Hematopoietic multipotent progenitor cell treated with erythropoietin and hydrocortisone succinate and interleukin-3 and kit ligand, for 15 days (in vitro differentiated cells): ENCODE measurements around the gene TGIF1.

ENCODE experiments used
- DNase-seq: peaks from one replicate; pipeline ENCODE4 v3.0.0-alpha.2; 2015; ENCODE audit warnings: low spot score

Gene TGIF1

DNA sequence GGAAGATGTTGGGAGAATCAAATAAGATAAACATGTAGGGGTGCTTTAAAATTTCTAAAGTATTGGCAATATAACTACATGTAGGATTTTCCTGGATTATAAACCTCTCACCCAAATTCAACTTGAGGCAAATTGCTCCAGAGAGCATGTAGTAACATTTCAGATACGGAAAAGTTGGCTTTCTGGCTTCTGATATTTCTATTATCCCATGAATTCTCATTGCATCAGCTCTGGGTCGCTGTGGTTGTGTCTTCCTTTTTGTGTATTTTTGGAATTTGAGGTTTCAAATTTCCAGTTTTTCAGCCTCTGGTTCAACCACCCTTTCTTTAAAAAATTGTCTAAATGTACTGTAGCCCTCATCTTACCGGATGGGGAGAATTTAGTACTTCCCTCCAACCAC is 32.3 kb downstream of the TGIF1 start:
- DNase-seq: no peak

DNA sequence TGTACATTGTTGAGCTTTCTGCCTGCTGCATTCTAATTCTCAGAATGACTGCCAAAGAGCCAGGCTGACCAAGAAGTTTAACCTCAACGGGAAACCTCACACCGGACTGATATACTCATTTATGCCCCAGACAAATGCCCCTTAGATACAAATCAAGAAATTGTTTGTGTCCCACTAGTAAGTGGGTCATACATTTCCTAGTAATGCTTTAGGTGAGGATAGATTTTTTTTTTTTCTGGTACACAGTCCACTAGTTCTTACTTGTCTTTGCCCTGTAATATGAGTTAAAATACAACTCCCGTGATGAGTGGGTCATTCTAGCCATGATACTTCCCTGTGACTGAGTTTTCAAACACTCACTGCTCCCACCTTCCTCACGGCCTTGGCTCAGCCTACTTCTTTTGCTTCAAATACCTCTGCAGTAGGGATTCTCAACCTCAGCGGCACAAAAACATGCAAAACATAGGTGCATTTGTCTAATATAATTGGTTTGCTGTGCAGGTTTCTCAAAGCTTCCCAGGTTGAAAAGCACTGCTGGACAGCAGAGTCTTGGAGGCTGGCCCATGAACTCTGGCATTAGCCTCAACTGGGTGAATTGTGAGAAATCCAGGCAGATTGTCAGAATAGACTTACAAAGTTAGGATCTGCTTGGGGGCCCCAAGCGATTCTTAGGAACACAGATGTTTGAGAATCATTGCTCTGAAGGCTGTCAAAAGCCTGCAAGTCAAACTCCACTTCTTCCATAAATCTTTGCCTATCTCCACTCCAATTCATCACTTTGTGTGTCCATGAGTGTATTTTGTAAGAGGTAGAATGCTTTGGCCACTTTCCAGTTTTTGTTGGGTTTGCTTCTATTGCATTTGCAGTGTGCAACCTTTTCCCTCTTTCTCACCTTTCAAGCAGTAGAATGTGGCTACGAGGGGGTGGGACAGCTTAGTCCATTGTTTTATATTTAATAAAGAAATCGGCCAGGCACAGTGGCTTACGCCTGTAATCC is 35.5 kb downstream of the TGIF1 start:
- no peak for DNase-seq

DNA sequence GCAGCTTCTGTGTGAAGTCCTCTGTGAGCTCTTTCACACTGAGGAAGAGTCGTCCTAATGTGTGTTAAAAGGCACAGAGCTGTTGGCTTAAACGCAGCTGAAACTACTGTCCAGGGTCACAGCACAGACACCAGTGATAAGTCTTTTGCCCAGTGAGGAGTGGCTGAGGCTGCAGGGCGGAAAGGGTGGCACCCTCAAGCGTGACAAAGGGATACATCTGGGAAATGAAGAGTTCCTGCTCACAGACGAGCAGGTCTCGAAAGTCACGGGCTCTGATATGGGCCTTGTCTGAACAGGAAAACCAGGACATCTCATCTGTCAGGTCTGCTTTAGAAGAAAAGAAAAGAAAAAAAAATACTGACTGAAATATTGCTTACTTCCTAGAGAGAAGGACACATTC is 36.5 kb downstream of the TGIF1 start:
- DNase-seq: no peak

DNA sequence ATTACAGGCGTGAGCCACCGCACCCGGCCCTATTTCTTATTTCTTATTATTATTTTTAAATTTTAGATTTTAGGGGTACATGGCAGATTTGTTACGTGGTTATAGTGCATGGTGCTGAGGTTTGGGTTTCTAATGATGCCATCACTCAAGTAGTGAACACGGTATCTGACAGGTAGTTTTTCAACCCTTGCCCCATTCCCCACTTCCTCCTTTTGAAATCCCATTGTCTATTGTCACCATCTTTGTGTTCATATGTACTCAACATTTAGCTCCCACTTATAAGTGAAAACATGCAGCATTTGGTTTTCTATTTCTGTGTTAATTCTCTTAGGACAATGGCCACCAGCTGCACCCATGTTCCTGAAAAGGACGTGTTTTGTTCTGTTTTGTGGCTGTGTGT is 39.5 kb downstream of the TGIF1 start:
- no peak for DNase-seq

DNA sequence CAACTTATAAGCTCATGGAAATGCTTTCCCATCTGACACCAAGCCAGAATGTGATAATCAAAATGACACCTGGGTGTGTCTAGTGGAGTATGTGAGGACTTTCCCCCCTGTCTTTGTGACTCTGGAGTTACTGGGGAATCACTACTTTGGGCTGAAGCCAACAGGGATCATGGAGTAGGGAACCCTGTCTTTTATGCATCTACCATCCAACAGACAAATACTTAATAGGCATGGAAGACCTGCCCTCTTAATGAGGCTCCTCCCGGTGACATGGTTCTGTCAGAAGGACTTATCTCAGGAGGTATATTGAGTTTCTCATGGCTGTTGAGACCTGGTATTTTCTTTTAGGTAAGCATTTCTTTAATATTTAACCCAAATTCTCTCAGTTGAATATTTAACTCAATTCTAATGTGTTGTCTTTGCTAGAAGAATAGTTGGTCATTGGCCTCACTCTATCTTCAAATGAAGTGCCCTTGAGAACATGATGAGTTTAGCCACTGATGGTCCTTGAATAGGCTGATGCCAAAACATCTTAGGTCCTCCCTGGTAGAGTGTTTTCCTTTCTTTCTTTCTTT is 42.1 kb downstream of the TGIF1 start:
- no peak for DNase-seq

DNA sequence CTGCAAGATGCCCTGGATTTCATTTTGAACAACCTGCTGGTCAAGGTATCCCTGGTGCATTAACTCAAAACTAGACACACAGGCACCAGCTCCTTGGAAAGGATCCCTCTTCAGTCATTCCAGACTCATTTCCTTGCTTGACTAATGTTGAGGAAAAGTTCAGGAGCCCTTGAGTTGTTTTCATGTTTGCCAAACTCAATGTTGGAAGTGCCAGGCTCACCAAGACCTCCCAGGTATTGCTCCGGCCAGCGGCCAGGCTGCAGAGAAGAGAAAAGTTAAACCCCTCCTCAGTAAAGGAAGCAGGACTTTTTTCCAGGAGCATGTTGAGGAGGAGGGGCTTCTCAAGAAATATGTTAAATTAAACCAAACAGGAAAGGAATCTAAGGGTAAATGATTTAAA is 42.7 kb downstream of the TGIF1 start:
- DNase-seq: no peak

DNA sequence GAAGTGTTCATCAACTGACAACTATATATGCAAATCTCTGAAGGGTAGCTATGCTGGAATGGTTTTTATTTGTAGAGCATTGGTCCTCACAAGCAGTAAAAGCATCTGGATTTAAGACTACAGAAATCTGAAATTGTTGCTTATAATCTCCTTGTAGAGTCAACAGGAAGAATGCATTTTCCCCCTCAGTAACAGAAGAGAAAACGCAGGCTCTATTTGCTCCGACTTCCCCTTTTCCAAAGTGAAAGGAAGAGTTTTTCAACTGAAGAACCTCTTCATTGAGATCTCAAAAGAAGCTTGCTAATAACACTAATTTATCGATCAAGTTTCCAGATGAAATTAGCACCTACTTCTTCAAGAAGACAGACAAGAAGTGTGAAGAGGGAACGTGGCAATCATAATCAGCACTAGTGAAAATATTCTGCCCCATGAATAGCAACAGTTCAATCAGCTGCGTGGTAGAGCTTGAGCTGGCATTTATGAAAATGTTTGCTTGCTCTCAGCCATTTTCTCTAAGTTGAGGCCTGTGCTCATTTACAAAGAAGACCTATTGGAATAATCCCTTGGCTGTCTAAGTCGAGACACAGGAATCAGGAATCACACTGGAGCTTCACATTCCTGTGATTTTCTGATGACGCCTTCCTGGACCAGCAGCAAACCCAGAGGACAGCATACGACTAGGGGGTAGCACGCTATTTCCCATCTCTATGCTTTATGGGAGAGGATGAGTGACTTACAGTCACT is 43.7 kb downstream of the TGIF1 start:
- DNase-seq: no peak

DNA sequence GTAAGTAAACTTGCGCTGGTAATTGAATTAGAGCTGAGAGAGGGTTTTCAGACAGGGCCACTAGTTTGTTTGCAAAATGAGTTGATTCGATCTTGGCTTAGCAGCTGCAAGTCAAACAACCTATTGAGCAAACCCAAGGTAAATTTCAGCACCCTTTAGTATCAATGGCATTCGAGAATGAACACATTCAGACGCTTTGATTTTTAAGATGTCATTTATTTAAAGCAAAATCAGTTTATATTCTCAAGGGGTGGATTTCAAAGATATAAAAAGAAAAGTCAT is 44.2 kb downstream of the TGIF1 start:
- DNase-seq: no peak

DNA sequence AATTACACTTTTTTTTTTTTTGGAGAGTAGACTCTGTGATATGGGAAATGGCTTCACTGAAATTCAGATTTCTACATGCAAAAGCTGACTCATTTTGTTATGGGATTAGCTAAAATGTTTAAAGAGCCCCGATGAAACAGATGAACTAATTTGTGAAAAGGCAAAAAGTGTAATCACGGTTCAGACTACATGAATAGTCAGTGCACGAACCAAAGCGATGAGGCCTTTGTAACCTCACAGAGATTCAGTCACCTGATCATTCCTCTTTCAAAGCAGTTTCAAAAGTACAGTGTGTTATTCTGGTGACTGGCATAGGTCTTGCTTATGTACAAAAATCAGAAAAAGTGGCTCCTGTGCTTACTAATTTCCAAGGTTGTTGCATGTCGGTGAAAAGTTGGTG is 44.6 kb downstream of the TGIF1 start:
- no peak for DNase-seq

DNA sequence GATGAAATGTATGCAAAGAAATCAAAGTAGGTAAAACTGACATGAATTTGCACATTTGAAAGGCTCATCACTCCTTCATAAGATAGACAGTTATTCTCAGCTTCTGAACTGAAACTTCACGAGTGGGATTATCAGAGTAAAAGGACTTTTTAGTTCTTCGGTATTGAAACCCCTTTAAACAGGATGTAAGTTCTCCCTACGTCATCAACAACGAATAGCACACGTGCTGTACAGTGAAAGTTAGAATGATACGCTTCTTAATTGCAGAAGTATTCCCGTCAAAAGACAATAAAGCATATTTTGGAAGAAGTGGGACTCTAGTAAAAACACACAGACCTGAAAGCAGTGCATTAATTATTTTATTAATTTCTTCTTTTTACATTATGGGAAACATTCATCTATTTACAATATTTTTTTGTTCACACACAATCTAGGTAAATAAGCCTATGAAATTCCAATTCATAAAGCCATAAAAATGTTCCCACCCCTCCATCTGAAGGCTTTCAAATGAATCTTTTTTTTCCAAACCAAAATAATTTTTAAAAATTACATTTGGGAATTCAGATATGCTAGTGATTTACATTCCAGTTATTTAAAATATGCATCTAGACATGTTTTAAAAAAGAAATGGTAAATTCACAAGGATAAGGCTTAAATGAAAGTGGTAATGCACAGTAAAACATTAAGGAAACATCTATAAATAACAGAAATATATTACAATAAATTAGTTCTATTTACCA is 45.9 kb downstream of the TGIF1 start:
- DNase-seq: no peak

DNA sequence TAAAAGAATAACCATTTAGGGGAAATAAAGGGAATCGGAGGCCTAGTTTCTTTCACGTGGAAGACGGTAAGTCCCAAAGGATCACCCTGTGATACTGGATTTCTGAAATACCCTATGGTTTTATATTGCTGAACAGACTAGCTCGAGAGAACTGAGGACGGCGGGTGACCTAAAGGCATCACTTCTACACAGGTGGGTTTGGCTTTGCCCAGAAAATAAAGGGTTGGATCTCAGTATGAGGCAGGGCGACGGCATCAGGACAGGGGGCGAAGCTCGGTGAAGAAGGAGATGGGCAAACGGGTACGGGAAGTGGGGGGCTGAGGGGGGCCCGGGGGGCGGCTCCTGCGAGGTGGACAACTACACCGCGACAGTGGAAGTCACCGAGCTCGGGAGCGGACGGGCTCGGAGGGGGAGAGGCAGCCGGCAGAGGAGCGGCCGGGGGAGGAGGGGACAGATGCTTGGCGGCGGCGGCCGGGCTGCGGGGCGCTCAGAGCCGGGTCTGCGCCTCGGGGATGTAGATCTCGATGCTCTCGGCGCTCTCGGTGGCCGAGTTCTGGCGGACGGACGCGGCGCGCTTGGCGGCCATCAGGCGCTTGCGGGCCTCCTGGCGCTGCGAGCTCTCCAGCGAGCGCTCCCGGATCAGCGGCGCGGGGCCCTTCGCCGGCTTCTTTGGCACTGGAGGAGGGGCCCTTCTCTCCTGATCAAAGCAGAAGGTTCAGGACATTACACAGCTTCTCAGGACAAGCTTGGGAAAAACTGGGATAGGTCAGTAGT is 48.9 kb downstream of the TGIF1 start:
- DNase-seq: no peak

DNA sequence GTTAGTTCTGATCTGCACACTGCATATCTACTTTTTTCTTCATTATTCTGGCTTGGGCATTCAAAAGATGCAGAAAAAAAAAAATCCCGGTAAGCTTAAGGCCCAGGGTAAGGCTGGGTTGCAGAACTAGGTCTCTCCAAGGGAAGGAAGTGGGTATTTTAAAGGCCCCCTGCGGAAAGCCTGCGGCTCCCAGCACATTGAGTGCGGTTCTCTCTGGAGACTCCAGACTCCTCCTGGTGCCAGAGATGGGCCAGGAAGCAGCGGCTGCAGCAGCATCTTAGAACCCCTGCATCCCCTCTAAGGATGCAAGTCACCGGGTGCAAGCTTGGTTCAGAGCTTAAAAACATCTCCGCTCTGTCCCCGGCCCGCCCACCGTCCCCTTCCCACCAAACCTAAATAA is 49.5 kb downstream of the TGIF1 start:
- no peak for DNase-seq

DNA sequence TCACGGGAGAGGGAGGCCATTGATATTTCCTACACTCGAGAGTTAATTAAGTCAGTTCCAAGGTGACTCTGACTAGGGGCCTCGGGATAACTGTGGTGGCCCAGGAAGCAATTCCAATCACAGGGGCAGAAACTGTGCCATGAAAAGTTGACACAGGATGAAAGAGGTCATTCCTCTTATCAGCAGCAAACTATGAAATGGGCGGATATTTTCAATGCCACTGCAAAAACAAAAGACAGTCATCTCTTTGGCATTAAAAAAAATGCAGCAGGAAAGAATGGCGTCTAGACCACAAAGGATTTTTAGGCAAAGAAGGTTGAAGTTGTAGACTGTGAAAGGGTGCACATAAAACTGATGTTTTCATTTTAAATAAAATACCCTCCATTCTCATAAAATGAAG is 50.0 kb downstream of the TGIF1 start:
- no peak for DNase-seq

DNA sequence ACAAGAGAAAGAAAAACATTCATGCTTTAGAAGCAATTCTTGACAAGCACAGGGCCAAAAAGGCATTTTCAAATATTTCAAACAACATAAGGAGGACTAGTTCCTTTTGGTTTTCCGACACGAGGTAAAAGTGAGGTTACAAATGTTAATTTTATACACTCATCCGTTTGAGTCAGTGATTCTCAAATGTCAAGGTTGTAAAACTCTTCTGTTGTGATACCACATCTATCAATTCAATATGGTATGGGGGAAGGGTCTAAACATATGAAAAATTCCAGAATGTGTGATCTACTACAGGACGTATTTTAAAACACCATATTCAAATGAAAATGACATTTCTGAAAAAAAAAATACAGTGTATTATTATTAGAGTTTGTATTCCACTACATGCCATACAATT is 52.7 kb downstream of the TGIF1 start:
- no peak for DNase-seq

DNA sequence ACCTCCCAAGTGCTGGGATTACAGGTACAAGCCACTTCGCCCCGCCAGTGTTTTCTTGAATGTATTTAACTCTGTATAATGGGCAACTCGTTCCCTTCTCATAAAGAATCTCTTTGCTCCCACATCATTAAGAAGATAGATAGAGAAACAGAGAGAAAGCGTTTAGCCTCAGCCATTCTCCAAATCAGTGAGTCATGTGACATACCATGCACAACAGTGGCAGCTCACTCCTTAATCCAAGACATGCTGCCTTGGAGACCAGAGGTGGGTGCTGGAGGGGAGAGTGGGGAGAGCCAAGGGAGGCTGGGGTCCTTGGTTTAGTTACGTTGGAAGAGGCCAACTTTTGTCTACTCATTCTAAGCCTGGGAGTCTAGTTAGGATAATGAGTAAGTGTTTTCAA is 54.7 kb downstream of the TGIF1 start:
- DNase-seq: no peak

DNA sequence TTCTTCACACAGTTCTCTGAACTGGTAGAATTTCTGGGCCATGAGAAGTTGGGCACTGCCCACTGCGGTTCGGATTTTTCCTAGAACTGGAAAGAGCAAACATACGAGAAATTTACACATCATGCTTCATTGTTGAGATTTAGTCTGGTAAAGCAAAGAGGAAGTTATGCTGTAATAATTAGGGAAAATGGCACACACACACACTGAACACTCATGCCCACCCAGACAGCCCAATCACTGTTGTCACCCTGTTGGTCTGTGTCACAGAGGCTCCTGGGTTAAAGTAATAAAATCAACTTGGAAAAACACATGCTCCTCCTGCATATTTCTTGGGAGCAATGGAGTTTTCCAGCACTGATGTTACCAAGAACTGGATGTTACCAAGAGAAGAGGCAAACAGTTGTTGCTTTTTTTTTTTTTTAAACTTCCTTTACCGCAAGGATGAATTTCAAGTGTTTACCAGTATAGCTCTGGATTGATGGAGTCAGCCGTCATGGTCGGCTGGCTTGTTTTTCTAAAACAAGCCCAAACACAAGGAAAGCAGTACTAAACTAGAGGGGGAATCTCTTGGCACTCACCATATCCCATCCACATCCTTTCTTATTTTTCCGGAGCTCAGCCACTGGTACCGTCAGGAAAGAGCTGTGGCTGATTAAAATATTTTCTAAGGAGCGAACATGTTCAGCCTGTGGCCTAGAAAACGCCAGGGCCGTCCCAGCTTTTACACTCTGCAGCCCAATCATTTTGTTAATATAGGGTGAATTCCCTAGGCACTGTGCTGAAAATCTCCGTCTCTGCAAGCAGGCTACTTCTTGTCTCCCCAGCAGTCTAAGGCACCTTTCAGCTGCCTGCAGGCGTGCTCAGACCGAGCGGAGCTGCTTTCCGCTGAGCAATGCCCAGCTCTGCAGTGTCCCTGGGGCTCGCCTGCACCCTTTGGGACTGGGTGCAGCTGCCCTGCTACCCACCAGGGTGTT is 58.9 kb downstream of the TGIF1 start:
- DNase-seq: no peak
